ENCODE data around the gene USP26. TPM values are rescaled to one million over a fixed set of nuclear protein-coding genes. Genes with fewer than 3 reads are reported as not detected.

USP26 gene
- total and polyA plus RNA-seq, 2 experiments from 2014 or later: 0.07 TPM; not detected in 1

- H3K4me3 ChIP-seq: no peak overlapping the region
- peaks cover 11% of the 10 kb centered on the region for H3K4me1 ChIP-seq (ENCODE audit: insufficient read depth)
- no peaks in the 10 kb centered on the region for H3K9me2 ChIP-seq (replicated peaks; ENCODE audit: insufficient read depth)
- no peak for TF ChIP-seq EZH2phosphoT487 (IDR thresholded peaks at IDR 0.05; ENCODE audit: low read depth, severe bottlenecking, unreplicated experiment)
- no peak for TF ChIP-seq EZH2 (IDR thresholded peaks at IDR 0.05; ENCODE audit: borderline replicate concordance)
- TF ChIP-seq CTCF (IDR thresholded peaks at IDR 0.05; ENCODE audit: poor library complexity): no peak
- no peak overlapping the region for H3K4me2 ChIP-seq
- no peaks in the 10 kb centered on the region for H3K27me3 ChIP-seq
- no peaks in the 10 kb centered on the region for H3K9me3 ChIP-seq (ENCODE audit: low read depth)
- DNase-seq (ENCODE audit: low spot score): no peak
- H3K79me2 ChIP-seq: no peaks in the 10 kb centered on the region
- H3K27ac ChIP-seq: peak overlapping the region; percentile 10
- H2AFZ ChIP-seq: no peak overlapping the region
- H3K36me3 ChIP-seq (replicated peaks; ENCODE audit: insufficient read depth, low read depth): no peaks in the 10 kb centered on the region
- H4K20me1 ChIP-seq (ENCODE audit: insufficient read depth, poor library complexity, severe bottlenecking): no peaks in the 10 kb centered on the region
Observed at GRCh38 chrX:133054761-133055405, 42.0 kb downstream of the USP26 start.

GRCh38 chrX:133053861-133054598 is 42.9 kb downstream of the USP26 start:
- Histone ChIP-seq H3K9me2 (replicated peaks; ENCODE audit: insufficient read depth) (no peaks in the 10 kb centered on the region), H3K27ac (peak overlapping the region; percentile 66), H2AFZ (no peak overlapping the region), H3K4me1 (ENCODE audit: insufficient read depth) (peaks cover 11% of the 10 kb centered on the region), H3K4me3 (no peak overlapping the region), H3K36me3 (replicated peaks; ENCODE audit: insufficient read depth, low read depth) (no peaks in the 10 kb centered on the region), H3K27me3 (no peaks in the 10 kb centered on the region), H3K4me2 (no peak overlapping the region), H4K20me1 (ENCODE audit: insufficient read depth, poor library complexity, severe bottlenecking) (no peaks in the 10 kb centered on the region), H3K79me2 (no peaks in the 10 kb centered on the region), H3K9me3 (ENCODE audit: low read depth) (no peaks in the 10 kb centered on the region)
- DNase-seq (ENCODE audit: low spot score): no peak
- TF ChIP-seq EZH2 (IDR thresholded peaks at IDR 0.05; ENCODE audit: borderline replicate concordance): no peak
- 42% methylated on average over 3 of the region's 3 CpGs for WGBS (ENCODE audit: low lambda C conversion rate, missing lambda C conversion rate)

- H3K9me3 ChIP-seq (ENCODE audit: low read depth): no peaks in the 10 kb centered on the region
- H3K79me2 ChIP-seq: no peaks in the 10 kb centered on the region
- WGBS (ENCODE audit: low lambda C conversion rate, missing lambda C conversion rate): 83% methylated on average over 5 of the region's 5 CpGs
- H3K4me1 ChIP-seq (ENCODE audit: insufficient read depth): peaks cover 6% of the 10 kb centered on the region
- no peak overlapping the region for H3K27ac ChIP-seq
- no peaks in the 10 kb centered on the region for H3K27me3 ChIP-seq
- no peak overlapping the region for H2AFZ ChIP-seq
- H4K20me1 ChIP-seq (ENCODE audit: insufficient read depth, poor library complexity, severe bottlenecking): no peaks in the 10 kb centered on the region
- no peak overlapping the region for H3K4me2 ChIP-seq
- TF ChIP-seq CTCF (IDR thresholded peaks at IDR 0.05; ENCODE audit: poor library complexity): no peak
- no peak for TF ChIP-seq EZH2 (IDR thresholded peaks at IDR 0.05; ENCODE audit: borderline replicate concordance)
- TF ChIP-seq EZH2phosphoT487 (IDR thresholded peaks at IDR 0.05; ENCODE audit: low read depth, severe bottlenecking, unreplicated experiment): no peak
- H3K4me3 ChIP-seq: no peak overlapping the region
- H3K9me2 ChIP-seq (replicated peaks; ENCODE audit: insufficient read depth): no peaks in the 10 kb centered on the region
- H3K36me3 ChIP-seq (replicated peaks; ENCODE audit: insufficient read depth, low read depth): no peaks in the 10 kb centered on the region
- DNase-seq (ENCODE audit: low spot score): no peak
Observed at GRCh38 chrX:133048751-133049150, 48.2 kb downstream of the USP26 start.

GRCh38 chrX:133046601-133047000 is 50.3 kb downstream of the USP26 start:
- Histone ChIP-seq H3K9me3 (ENCODE audit: low read depth) (no peaks in the 10 kb centered on the region), H2AFZ (no peak overlapping the region), H3K4me2 (no peak overlapping the region), H3K9me2 (replicated peaks; ENCODE audit: insufficient read depth) (no peaks in the 10 kb centered on the region), H3K4me3 (no peak overlapping the region), H3K27ac (no peak overlapping the region), H4K20me1 (ENCODE audit: insufficient read depth, poor library complexity, severe bottlenecking) (no peaks in the 10 kb centered on the region), H3K36me3 (replicated peaks; ENCODE audit: insufficient read depth, low read depth) (no peaks in the 10 kb centered on the region), H3K4me1 (ENCODE audit: insufficient read depth) (no peaks in the 10 kb centered on the region), H3K27me3 (no peaks in the 10 kb centered on the region), H3K79me2 (no peaks in the 10 kb centered on the region)
- WGBS (ENCODE audit: low lambda C conversion rate, missing lambda C conversion rate): 67% methylated on average over 1 of the region's 1 CpG
- TF ChIP-seq EZH2phosphoT487 (IDR thresholded peaks at IDR 0.05; ENCODE audit: low read depth, severe bottlenecking, unreplicated experiment) (no peak), CTCF (IDR thresholded peaks at IDR 0.05; ENCODE audit: poor library complexity) (no peak), EZH2 (IDR thresholded peaks at IDR 0.05; ENCODE audit: borderline replicate concordance) (no peak)
- DNase-seq (ENCODE audit: low spot score): no peak
